KMS-11 (cell line): ENCODE data around the gene NADSYN1.

ENCODE experiments used
- H2AFZ ChIP-seq: fragments of 200-600 bp; sonication (generic); 2 replicates; pipeline ENCODE4 v1.6.1; 2016; ENCODE audit warnings: antibody characterized with exemption, mixed run types, low read depth
- H3K27ac ChIP-seq: fragments of 200-600 bp; sonication (generic); 2 replicates; pipeline ENCODE4 v1.6.1; 2016; ENCODE audit warnings: mild to moderate bottlenecking, mixed run types
- H3K27me3 ChIP-seq: fragments of 200-600 bp; sonication (generic); 2 replicates; pipeline ENCODE4 v1.6.1; 2017; ENCODE audit warnings: mild to moderate bottlenecking, low read depth, mixed run types, moderate library complexity; ENCODE audit not compliant: insufficient read depth
- H3K36me3 ChIP-seq: fragments of 200-600 bp; sonication (generic); 2 replicates; pipeline ENCODE4 v1.6.1; 2017; ENCODE audit warnings: mild to moderate bottlenecking, mixed run types; ENCODE audit not compliant: insufficient read depth
- H3K4me1 ChIP-seq: fragments of 200-600 bp; sonication (generic); 2 replicates; pipeline ENCODE4 v1.6.1; 2016; ENCODE audit warnings: mild to moderate bottlenecking, low read depth, mixed run types; ENCODE audit not compliant: poor library complexity, severe bottlenecking
- H3K4me2 ChIP-seq: fragments of 200-600 bp; sonication (generic); 2 replicates; pipeline ENCODE4 v1.7.0; 2016; ENCODE audit warnings: mild to moderate bottlenecking, mixed run types
- H3K4me3 ChIP-seq: fragments of 200-600 bp; sonication (generic); IDR thresholded peaks from 2 replicates; pipeline ENCODE4 v1.6.1; 2017; ENCODE audit warnings: low read depth, low read length, mixed read lengths; ENCODE audit not compliant: insufficient read depth
- H3K79me2 ChIP-seq: fragments of 200-600 bp; sonication (generic); 2 replicates; pipeline ENCODE4 v1.6.1; 2016; ENCODE audit warnings: low read depth, mixed run types; ENCODE audit not compliant: insufficient read depth
- H3K9ac ChIP-seq: fragments of 200-600 bp; sonication (generic); 2 replicates; pipeline ENCODE4 v1.6.1; 2016; ENCODE audit warnings: mild to moderate bottlenecking, mixed run types
- H4K20me1 ChIP-seq: fragments of 200-600 bp; sonication (generic); 2 replicates; pipeline ENCODE4 v1.6.1; 2016; ENCODE audit warnings: mild to moderate bottlenecking, mixed run types; ENCODE audit not compliant: insufficient read depth
- TF ChIP-seq, protein P1 (sequence below): fragments of 200-600 bp; sonication (generic); conservative IDR thresholded peaks from 2 replicates; pipeline ENCODE4 v1.6.1; 2017; ENCODE audit warnings: low read depth, mild to moderate bottlenecking, antibody characterized with exemption, low read length, moderate library complexity, mixed read lengths

NADSYN1 gene

DNA sequence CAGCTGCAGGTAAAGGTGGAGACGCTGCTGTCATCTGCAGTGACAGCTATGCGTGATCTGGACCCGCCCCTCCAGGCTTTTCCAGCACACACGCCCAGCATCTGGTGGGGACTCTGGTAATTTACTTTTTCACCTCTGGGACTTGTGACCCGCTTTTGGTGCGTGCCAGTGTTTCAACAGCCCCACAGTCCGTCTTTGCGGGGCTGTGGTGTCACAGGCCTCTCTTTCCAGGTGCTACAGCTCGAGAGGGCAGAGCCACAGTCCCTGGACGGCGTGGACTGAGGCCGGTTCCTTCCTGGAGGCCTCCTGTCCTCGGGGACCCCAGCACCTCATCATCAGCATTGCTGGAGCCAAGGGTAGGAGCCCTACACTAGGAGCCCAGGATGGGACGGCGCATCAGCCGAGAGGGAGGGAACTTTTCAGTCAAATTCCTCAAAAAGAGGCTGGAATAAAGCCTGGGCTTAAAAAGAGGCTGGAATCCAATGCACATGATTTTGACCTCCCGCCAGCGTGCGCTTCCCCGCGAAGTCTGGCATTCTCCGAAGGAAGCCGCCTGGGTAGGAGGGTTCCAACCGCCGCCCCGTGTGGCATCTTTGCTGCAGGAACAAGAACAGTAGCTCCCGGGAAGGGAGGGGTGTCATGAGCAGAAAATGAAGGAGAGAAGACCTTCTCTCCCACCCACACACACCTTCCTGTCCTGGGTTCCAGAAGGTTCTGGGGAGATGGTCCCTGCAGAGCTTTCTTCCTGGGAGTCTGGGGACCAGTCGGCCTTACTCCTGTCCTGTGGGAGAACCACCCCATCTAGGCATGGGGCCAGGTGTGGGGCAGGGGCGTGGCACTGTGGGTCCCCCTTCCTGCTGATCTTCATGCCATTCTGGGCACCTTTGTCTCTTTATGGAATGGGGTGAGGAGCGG is 48.3 kb downstream of the NADSYN1 start:
- no peaks in the 10 kb centered on the region for H3K36me3 ChIP-seq
- no peaks in the 10 kb centered on the region for H3K4me1 ChIP-seq
- no peak overlapping the region for H3K4me3 ChIP-seq
- H3K79me2 ChIP-seq, result no peaks in the 10 kb centered on the region
- H3K4me2 ChIP-seq, result no peak overlapping the region
- no peaks in the 10 kb centered on the region for H4K20me1 ChIP-seq
- no peak overlapping the region for H3K9ac ChIP-seq
- no peaks in the 10 kb centered on the region for H3K27me3 ChIP-seq
- H3K27ac ChIP-seq, result no peak overlapping the region
- H2AFZ ChIP-seq, result no peak overlapping the region
- TF ChIP-seq, protein P1, sequence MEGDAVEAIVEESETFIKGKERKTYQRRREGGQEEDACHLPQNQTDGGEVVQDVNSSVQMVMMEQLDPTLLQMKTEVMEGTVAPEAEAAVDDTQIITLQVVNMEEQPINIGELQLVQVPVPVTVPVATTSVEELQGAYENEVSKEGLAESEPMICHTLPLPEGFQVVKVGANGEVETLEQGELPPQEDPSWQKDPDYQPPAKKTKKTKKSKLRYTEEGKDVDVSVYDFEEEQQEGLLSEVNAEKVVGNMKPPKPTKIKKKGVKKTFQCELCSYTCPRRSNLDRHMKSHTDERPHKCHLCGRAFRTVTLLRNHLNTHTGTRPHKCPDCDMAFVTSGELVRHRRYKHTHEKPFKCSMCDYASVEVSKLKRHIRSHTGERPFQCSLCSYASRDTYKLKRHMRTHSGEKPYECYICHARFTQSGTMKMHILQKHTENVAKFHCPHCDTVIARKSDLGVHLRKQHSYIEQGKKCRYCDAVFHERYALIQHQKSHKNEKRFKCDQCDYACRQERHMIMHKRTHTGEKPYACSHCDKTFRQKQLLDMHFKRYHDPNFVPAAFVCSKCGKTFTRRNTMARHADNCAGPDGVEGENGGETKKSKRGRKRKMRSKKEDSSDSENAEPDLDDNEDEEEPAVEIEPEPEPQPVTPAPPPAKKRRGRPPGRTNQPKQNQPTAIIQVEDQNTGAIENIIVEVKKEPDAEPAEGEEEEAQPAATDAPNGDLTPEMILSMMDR, result no peak

DNA sequence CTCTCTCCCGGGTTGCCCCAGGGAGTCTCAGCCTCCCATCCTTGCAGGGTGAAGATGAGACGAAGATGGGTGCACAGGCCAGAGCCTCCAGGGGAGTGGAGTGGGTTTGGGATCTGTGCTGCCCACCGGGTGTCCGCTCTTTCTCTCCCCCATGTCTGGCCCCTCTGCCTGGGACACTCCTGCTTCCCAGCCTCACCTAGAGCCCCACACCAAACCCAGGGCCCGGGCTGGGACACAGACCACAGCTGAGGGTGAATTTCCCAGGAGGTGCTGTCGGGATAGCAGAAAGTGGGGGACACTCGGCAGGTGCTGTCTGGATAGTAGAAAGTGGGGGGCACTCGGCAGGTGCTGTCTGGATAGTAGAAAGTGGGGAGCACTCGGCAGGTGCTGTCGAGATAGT is 49.0 kb downstream of the NADSYN1 start:
- H4K20me1 ChIP-seq, result no peaks in the 10 kb centered on the region
- H3K27me3 ChIP-seq, result no peaks in the 10 kb centered on the region
- no peaks in the 10 kb centered on the region for H3K4me1 ChIP-seq
- H3K27ac ChIP-seq, result no peak overlapping the region
- no peak overlapping the region for H3K4me3 ChIP-seq
- H3K4me2 ChIP-seq, result no peak overlapping the region
- no peaks in the 10 kb centered on the region for H3K79me2 ChIP-seq
- H2AFZ ChIP-seq, result no peak overlapping the region
- H3K36me3 ChIP-seq, result no peaks in the 10 kb centered on the region
- no peak overlapping the region for H3K9ac ChIP-seq
- TF ChIP-seq, protein P1, result no peak

DNA sequence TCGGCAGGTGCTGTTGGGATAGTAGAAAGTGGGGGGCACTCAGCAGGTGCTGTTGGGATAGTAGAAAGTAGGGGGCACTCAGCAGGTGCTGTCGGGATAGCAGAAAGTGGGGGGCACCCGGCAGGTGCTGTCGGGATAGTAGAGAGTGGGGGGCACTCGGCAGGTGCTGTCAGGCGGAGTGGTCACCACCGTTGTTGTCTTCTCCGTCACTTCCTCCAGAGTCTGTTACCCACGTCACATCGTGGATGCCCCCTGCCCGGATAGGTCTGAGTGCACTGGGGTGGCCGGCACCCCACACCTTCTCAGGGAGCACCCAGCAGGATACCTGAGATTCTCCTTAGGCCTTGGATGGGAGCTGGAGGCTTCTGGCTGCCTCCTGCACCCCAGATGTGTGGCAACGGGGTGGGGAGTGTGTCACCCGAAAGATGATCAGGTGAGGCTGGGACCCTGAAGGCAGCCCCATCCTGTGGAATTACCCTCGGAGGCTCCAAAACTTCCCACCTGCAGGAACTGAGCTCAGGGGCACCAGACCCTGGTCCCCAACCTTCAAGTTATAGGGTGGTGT is 50.0 kb downstream of the NADSYN1 start:
- Histone ChIP-seq H3K4me3 (no peak overlapping the region), H3K4me1 (no peaks in the 10 kb centered on the region), H3K4me2 (no peak overlapping the region)

DNA sequence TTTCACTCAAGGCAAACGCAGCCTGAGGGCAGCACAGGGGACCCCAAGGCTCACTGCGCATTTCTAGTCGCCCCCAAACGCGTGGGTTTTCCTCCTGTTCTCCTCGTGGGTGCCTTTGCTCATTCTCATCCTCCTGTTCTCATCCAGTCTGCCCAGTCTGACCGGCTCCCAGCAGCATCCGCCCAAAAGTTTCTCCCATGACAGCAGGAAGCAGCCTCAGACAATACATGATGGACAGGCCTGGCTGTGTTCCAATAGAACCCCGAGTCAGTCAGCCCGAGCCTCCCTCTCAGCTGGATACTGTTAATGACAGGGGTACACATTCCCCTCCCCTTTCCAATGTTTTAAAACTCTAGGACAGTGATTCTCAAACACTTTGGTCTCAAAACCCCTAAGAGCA is 51.5 kb downstream of the NADSYN1 start:
- no peaks in the 10 kb centered on the region for H3K27me3 ChIP-seq
- H3K4me1 ChIP-seq, result no peaks in the 10 kb centered on the region
- H4K20me1 ChIP-seq, result no peaks in the 10 kb centered on the region
- no peak overlapping the region for H3K27ac ChIP-seq
- no peaks in the 10 kb centered on the region for H3K36me3 ChIP-seq
- H3K79me2 ChIP-seq, result no peaks in the 10 kb centered on the region
- H2AFZ ChIP-seq, result no peak overlapping the region
- TF ChIP-seq, protein P1, result no peak
- no peak overlapping the region for H3K4me2 ChIP-seq
- H3K9ac ChIP-seq, result no peak overlapping the region
- H3K4me3 ChIP-seq, result no peak overlapping the region

More for the DNA sequence above, 50.0 kb downstream of the NADSYN1 start:
- no peaks in the 10 kb centered on the region for H3K27me3 ChIP-seq
- no peak overlapping the region for H2AFZ ChIP-seq
- H3K27ac ChIP-seq, result no peak overlapping the region
- no peaks in the 10 kb centered on the region for H4K20me1 ChIP-seq
- H3K9ac ChIP-seq, result no peak overlapping the region
- no peaks in the 10 kb centered on the region for H3K36me3 ChIP-seq
- TF ChIP-seq, protein P1, result no peak
- no peaks in the 10 kb centered on the region for H3K79me2 ChIP-seq
